Measurements from ENCODE around the gene ARHGEF39.
A peak's percentile ranks its signal among the peaks of the same experiment; 100 is the strongest.

Gene ARHGEF39

GRCh38 chr9:35675204-35675603 is 10.2 kb upstream of the ARHGEF39 start:
- peaks cover 0 to 10% of the 10 kb centered on the region in 2 donors for H3K4me1 ChIP-seq (ENCODE audit: control insufficient read depth in 2 of 2, insufficient read depth in 1 of 2, low read depth in 1 of 2, low read length in 2 of 2)
- no peak overlapping the region for H3K14ac ChIP-seq (ENCODE audit: low read length)
- H2BK120ac ChIP-seq (ENCODE audit: low read depth, low read length): no peak overlapping the region
- peak overlapping the region; percentile 14 for H3K9ac ChIP-seq (ENCODE audit: low read depth, low read length, poor library complexity)
- no peak overlapping the region for H2BK12ac ChIP-seq (ENCODE audit: low read length)
- no CpG with 5 or more reads among the region's 13 CpGs for WGBS, 2 donors (ENCODE audit: extremely low coverage in 2 of 2, insufficient read length in 2 of 2, insufficient replicate concordance in 1 of 2)
- peak overlapping the region; percentile 74 for H3K18ac ChIP-seq (ENCODE audit: low read length)
- no peak overlapping the region for H3K27ac ChIP-seq (replicated peaks; ENCODE audit: low read length)
- H3K27me3 ChIP-seq (ENCODE audit: control insufficient read depth in 3 of 3, insufficient read depth in 3 of 3, low read depth in 1 of 3, low read length in 3 of 3): peaks cover 0 to 34% (median 0%) of the 10 kb centered on the region in 3 experiments
- no peak for DNase-seq (ENCODE audit: low spot score)
- H3K4me3 ChIP-seq (ENCODE audit: low read length in 2 of 2): peak overlapping the region in 1 of 2 donors; percentile 68
- H2AFZ ChIP-seq (ENCODE audit: low read length): no peak overlapping the region
- no peak overlapping the region for H4K91ac ChIP-seq (ENCODE audit: low read depth, low read length, poor library complexity)
- H3K79me1 ChIP-seq (ENCODE audit: low read depth, low read length): no peaks in the 10 kb centered on the region
- peak overlapping the region; percentile 49 for H2BK5ac ChIP-seq (ENCODE audit: low read length)
- H3K9me3 ChIP-seq (replicated peaks in 1 of 2; ENCODE audit: control insufficient read depth in 2 of 2, insufficient read depth in 1 of 2, low read depth in 1 of 2, low read length in 2 of 2): no peaks in the 10 kb centered on the region
- H3K4ac ChIP-seq (ENCODE audit: low read length): no peak overlapping the region
- no peak overlapping the region for H2AK5ac ChIP-seq (ENCODE audit: low read depth, low read length)
- no peak overlapping the region for H2BK15ac ChIP-seq (ENCODE audit: low read length)
- no peak overlapping the region for H3K23ac ChIP-seq (ENCODE audit: low read depth, low read length, poor library complexity)
- no peak overlapping the region for H4K8ac ChIP-seq (ENCODE audit: low read depth, low read length)
- H3K4me2 ChIP-seq (ENCODE audit: insufficient read depth, low read length, poor library complexity, severe bottlenecking): peak overlapping the region; percentile 91
- H3K36me3 ChIP-seq (replicated peaks in 1 of 2; ENCODE audit: control insufficient read depth in 2 of 2, insufficient read depth in 2 of 2, low read length in 2 of 2): no peaks in the 10 kb centered on the region

GRCh38 chr9:35674025-35674361 is 9.0 kb upstream of the ARHGEF39 start:
- peak overlapping the region; percentile 91 for H2AK5ac ChIP-seq (ENCODE audit: low read depth, low read length)
- H3K23ac ChIP-seq (ENCODE audit: low read depth, low read length, poor library complexity): peak overlapping the region; percentile 77
- DNase-seq (ENCODE audit: low spot score): no peak
- H3K9me3 ChIP-seq (replicated peaks in 1 of 2; ENCODE audit: control insufficient read depth in 2 of 2, insufficient read depth in 1 of 2, low read depth in 1 of 2, low read length in 2 of 2): no peaks in the 10 kb centered on the region
- no peak overlapping the region for H4K91ac ChIP-seq (ENCODE audit: low read depth, low read length, poor library complexity)
- H3K4me1 ChIP-seq (ENCODE audit: control insufficient read depth in 2 of 2, insufficient read depth in 1 of 2, low read depth in 1 of 2, low read length in 2 of 2): peaks cover 0 to 6% of the 10 kb centered on the region in 2 donors
- WGBS, 2 donors (ENCODE audit: extremely low coverage in 2 of 2, insufficient read length in 2 of 2, insufficient replicate concordance in 1 of 2): no CpG with 5 or more reads among the region's 3 CpGs
- H2AFZ ChIP-seq (ENCODE audit: low read length): no peak overlapping the region
- no peak overlapping the region for H3K18ac ChIP-seq (ENCODE audit: low read length)
- no peak overlapping the region for H2BK12ac ChIP-seq (ENCODE audit: low read length)
- H2BK5ac ChIP-seq (ENCODE audit: low read length): no peak overlapping the region
- no peaks in the 10 kb centered on the region for H3K79me1 ChIP-seq (ENCODE audit: low read depth, low read length)
- no peak overlapping the region for H4K8ac ChIP-seq (ENCODE audit: low read depth, low read length)
- no peak overlapping the region for H3K9ac ChIP-seq (ENCODE audit: low read depth, low read length, poor library complexity)
- no peak overlapping the region for H3K4ac ChIP-seq (ENCODE audit: low read length)
- no peak overlapping the region for H3K4me3 ChIP-seq (ENCODE audit: low read length in 2 of 2)
- H3K14ac ChIP-seq (ENCODE audit: low read length): no peak overlapping the region
- H2BK15ac ChIP-seq (ENCODE audit: low read length): peak overlapping the region; percentile 72
- no peak overlapping the region for H3K4me2 ChIP-seq (ENCODE audit: insufficient read depth, low read length, poor library complexity, severe bottlenecking)
- peaks cover 0 to 34% (median 0%) of the 10 kb centered on the region in 3 experiments for H3K27me3 ChIP-seq (ENCODE audit: control insufficient read depth in 3 of 3, insufficient read depth in 3 of 3, low read depth in 1 of 3, low read length in 3 of 3)
- H3K36me3 ChIP-seq (replicated peaks in 1 of 2; ENCODE audit: control insufficient read depth in 2 of 2, insufficient read depth in 2 of 2, low read length in 2 of 2): no peaks in the 10 kb centered on the region
- H3K27ac ChIP-seq (replicated peaks; ENCODE audit: low read length): no peak overlapping the region
- no peak overlapping the region for H2BK120ac ChIP-seq (ENCODE audit: low read depth, low read length)

- Histone ChIP-seq H3K9ac (ENCODE audit: low read depth, low read length, poor library complexity) (peak within 1 kb of the TSS; percentile 50), H3K23ac (ENCODE audit: low read depth, low read length, poor library complexity) (peak within 1 kb of the TSS; percentile 77), H2BK15ac (ENCODE audit: low read length) (peak within 1 kb of the TSS; percentile 72), H2BK120ac (ENCODE audit: low read depth, low read length) (no peak within 1 kb of the TSS), H4K8ac (ENCODE audit: low read depth, low read length) (no peak within 1 kb of the TSS), H2AK5ac (ENCODE audit: low read depth, low read length) (peak within 1 kb of the TSS; percentile 91), H3K9me3 (replicated peaks in 1 of 2; ENCODE audit: control insufficient read depth in 2 of 2, insufficient read depth in 1 of 2, low read depth in 1 of 2, low read length in 2 of 2) (no peaks in the 10 kb centered on the region), H3K4me1 (ENCODE audit: control insufficient read depth in 2 of 2, insufficient read depth in 1 of 2, low read depth in 1 of 2, low read length in 2 of 2) (peaks cover 0 to 6% of the 10 kb centered on the region in 2 donors), H3K36me3 (replicated peaks in 1 of 2; ENCODE audit: control insufficient read depth in 2 of 2, insufficient read depth in 2 of 2, low read length in 2 of 2) (no peaks in the 10 kb centered on the region), H3K4me3 (ENCODE audit: low read length in 2 of 2) (no peak within 1 kb of the TSS), H2AFZ (ENCODE audit: low read length) (no peak within 1 kb of the TSS), H3K4me2 (ENCODE audit: insufficient read depth, low read length, poor library complexity, severe bottlenecking) (no peak within 1 kb of the TSS), H3K18ac (ENCODE audit: low read length) (no peak within 1 kb of the TSS), H3K79me1 (ENCODE audit: low read depth, low read length) (no peaks in the 10 kb centered on the region), H2BK12ac (ENCODE audit: low read length) (no peak within 1 kb of the TSS), H4K91ac (ENCODE audit: low read depth, low read length, poor library complexity) (no peak within 1 kb of the TSS), H3K27ac (replicated peaks; ENCODE audit: low read length) (no peak within 1 kb of the TSS), H3K4ac (ENCODE audit: low read length) (peak within 1 kb of the TSS; percentile 8), H3K27me3 (ENCODE audit: control insufficient read depth in 3 of 3, insufficient read depth in 3 of 3, low read depth in 1 of 3, low read length in 3 of 3) (peaks cover 0 to 34% (median 0%) of the 10 kb centered on the region in 3 experiments), H2BK5ac (ENCODE audit: low read length) (no peak within 1 kb of the TSS), H3K14ac (ENCODE audit: low read length) (no peak within 1 kb of the TSS)
- WGBS, 2 donors (ENCODE audit: extremely low coverage in 2 of 2, insufficient read length in 2 of 2, insufficient replicate concordance in 1 of 2): no CpG with 5 or more reads among the region's 10 CpGs
- DNase-seq (ENCODE audit: low spot score): no peak
These were observed 8.4 kb upstream of the ARHGEF39 start, which contains the start of gene CA9 for GRCh38 chr9:35673132-35674024. CA9 (plus strand) TSS chr9:35673928; CDS start chr9:35673960, 32 bp downstream.

GRCh38 chr9:35669331-35670145 is 4.5 kb upstream of the ARHGEF39 start:
- H2BK12ac ChIP-seq (ENCODE audit: low read length): no peak overlapping the region

More at GRCh38 chr9:35669331-35670145, 4.5 kb upstream of the ARHGEF39 start:
- Histone ChIP-seq H3K14ac (ENCODE audit: low read length) (no peak overlapping the region), H3K9ac (ENCODE audit: low read depth, low read length, poor library complexity) (no peak overlapping the region), H2AFZ (ENCODE audit: low read length) (peak overlapping the region; percentile 19), H3K18ac (ENCODE audit: low read length) (no peak overlapping the region), H2BK5ac (ENCODE audit: low read length) (no peak overlapping the region), H3K4me2 (ENCODE audit: insufficient read depth, low read length, poor library complexity, severe bottlenecking) (no peak overlapping the region), H3K27me3 (ENCODE audit: control insufficient read depth in 3 of 3, insufficient read depth in 3 of 3, low read depth in 1 of 3, low read length in 3 of 3) (peaks cover 0 to 25% (median 0%) of the 10 kb centered on the region in 3 experiments), H3K79me1 (ENCODE audit: low read depth, low read length) (peaks cover 4% of the 10 kb centered on the region), H2BK15ac (ENCODE audit: low read length) (no peak overlapping the region), H4K91ac (ENCODE audit: low read depth, low read length, poor library complexity) (no peak overlapping the region), H3K4ac (ENCODE audit: low read length) (no peak overlapping the region), H2BK120ac (ENCODE audit: low read depth, low read length) (no peak overlapping the region), H3K4me1 (ENCODE audit: control insufficient read depth in 2 of 2, insufficient read depth in 1 of 2, low read depth in 1 of 2, low read length in 2 of 2) (peaks cover under 1 to 1% of the 10 kb centered on the region in 2 donors), H3K27ac (replicated peaks; ENCODE audit: low read length) (no peak overlapping the region), H3K9me3 (replicated peaks in 1 of 2; ENCODE audit: control insufficient read depth in 2 of 2, insufficient read depth in 1 of 2, low read depth in 1 of 2, low read length in 2 of 2) (peaks cover 0 to 3% of the 10 kb centered on the region in 2 donors), H3K36me3 (replicated peaks in 1 of 2; ENCODE audit: control insufficient read depth in 2 of 2, insufficient read depth in 2 of 2, low read length in 2 of 2) (no peaks in the 10 kb centered on the region), H4K8ac (ENCODE audit: low read depth, low read length) (no peak overlapping the region), H3K23ac (ENCODE audit: low read depth, low read length, poor library complexity) (no peak overlapping the region), H2AK5ac (ENCODE audit: low read depth, low read length) (no peak overlapping the region), H3K4me3 (ENCODE audit: low read length in 2 of 2) (no peak overlapping the region)
- no peak for DNase-seq (ENCODE audit: low spot score)
- WGBS, 2 donors (ENCODE audit: extremely low coverage in 2 of 2, insufficient read length in 2 of 2, insufficient replicate concordance in 1 of 2): no CpG with 5 or more reads among the region's 6 CpGs

All from neuronal stem cell (in vitro differentiated cells).